ENCODE measurements around the gene CDC20.

DNA sequence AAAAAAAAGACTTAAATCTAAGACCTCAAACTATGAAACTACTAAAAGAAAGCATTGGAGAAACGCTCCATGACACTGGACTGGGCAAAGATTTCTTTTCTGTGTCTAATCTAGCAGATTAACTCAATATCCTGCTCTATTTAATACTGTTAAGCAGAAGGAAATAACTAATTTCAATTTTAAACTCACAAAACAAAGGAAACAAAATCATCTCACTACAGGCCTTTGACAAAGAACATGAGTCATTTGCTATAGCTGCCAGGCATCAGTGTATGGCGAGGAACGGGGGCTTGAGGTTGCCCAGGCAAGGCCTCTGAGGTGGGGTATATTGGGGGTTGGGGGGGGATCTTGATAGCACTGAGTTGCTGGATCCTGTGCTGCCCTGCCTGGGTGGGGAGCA, 51.8 kb downstream of the CDC20 start:
- TF ChIP-seq CTCF (IDR thresholded peaks at IDR 0.05) (no peak), EZH2 (IDR thresholded peaks at IDR 0.05; ENCODE audit: borderline replicate concordance, insufficient read depth, low read depth, low read length, poor library complexity, severe bottlenecking) (no peak)
